ENCODE data around the gene BRD3OS.

Gene BRD3OS

GRCh38 chr9:134046894-134047681, 21.8 kb downstream of the BRD3OS start:
- TF ChIP-seq CTCF (IDR thresholded peaks at IDR 0.05; ENCODE audit: low read depth, low read length), result no peak
- Histone ChIP-seq H3K4me1 (no peaks in the 10 kb centered on the region), H3K27me3 (no peaks in the 10 kb centered on the region), H3K36me3 (peaks cover 81% of the 10 kb centered on the region), H3K9me3 (no peaks in the 10 kb centered on the region), H3K4me3 (ENCODE audit: low read depth, low read length) (no peak overlapping the region)
- no peak for DNase-seq

- H3K4me1 ChIP-seq, result no peaks in the 10 kb centered on the region
- H3K4me3 ChIP-seq (ENCODE audit: low read depth, low read length), result no peak overlapping the region
- H3K36me3 ChIP-seq, result peaks cover 91% of the 10 kb centered on the region
- no peak for DNase-seq
- no peaks in the 10 kb centered on the region for H3K27me3 ChIP-seq
- TF ChIP-seq CTCF (IDR thresholded peaks at IDR 0.05; ENCODE audit: low read depth, low read length), result no peak
- no peaks in the 10 kb centered on the region for H3K9me3 ChIP-seq
Measured at GRCh38 chr9:134047868-134048581, 22.7 kb downstream of the BRD3OS start.

- H3K36me3 ChIP-seq, result peaks cover 93% of the 10 kb centered on the region
- H3K9me3 ChIP-seq, result no peaks in the 10 kb centered on the region
- no peak for TF ChIP-seq CTCF (IDR thresholded peaks at IDR 0.05; ENCODE audit: low read depth, low read length)
- H3K27me3 ChIP-seq, result no peaks in the 10 kb centered on the region
- H3K4me1 ChIP-seq, result no peaks in the 10 kb centered on the region
- no peak overlapping the region for H3K4me3 ChIP-seq (ENCODE audit: low read depth, low read length)
- no peak for DNase-seq
Measured at GRCh38 chr9:134048582-134048968, 23.3 kb downstream of the BRD3OS start.

GRCh38 chr9:134049236-134049635, 24.0 kb downstream of the BRD3OS start:
- Histone ChIP-seq H3K4me3 (ENCODE audit: low read depth, low read length) (no peak overlapping the region), H3K36me3 (peaks cover 90% of the 10 kb centered on the region), H3K27me3 (no peaks in the 10 kb centered on the region), H3K9me3 (no peaks in the 10 kb centered on the region), H3K4me1 (no peaks in the 10 kb centered on the region)
- DNase-seq, result no peak
- no peak for TF ChIP-seq CTCF (IDR thresholded peaks at IDR 0.05; ENCODE audit: low read depth, low read length)

- Histone ChIP-seq H3K4me1 (no peaks in the 10 kb centered on the region), H3K36me3 (peaks cover 82% of the 10 kb centered on the region), H3K27me3 (no peaks in the 10 kb centered on the region), H3K9me3 (no peaks in the 10 kb centered on the region), H3K4me3 (ENCODE audit: low read depth, low read length) (no peak overlapping the region)
- TF ChIP-seq CTCF (IDR thresholded peaks at IDR 0.05; ENCODE audit: low read depth, low read length), result no peak
- DNase-seq, result no peak
Measured at GRCh38 chr9:134049772-134050588, 24.7 kb downstream of the BRD3OS start.
